H9 (cell line): ENCODE data around the gene ZBTB7A. TPM values are rescaled to one million over a fixed set of nuclear protein-coding genes. Genes with fewer than 3 reads are reported as not detected.

ENCODE experiments used
- DNase-seq: peaks from one replicate; pipeline ENCODE4 v3.0.0-alpha.2; 2017
- H2AFZ ChIP-seq: one replicate; pipeline ENCODE4 v1.6.1; 2013; ENCODE audit warnings: mild to moderate bottlenecking, low read length, control low read depth, moderate library complexity
- H2AK5ac ChIP-seq: 2 replicates; pipeline ENCODE4 v1.6.1; 2013; ENCODE audit warnings: low read length, control low read depth, mixed read lengths; ENCODE audit not compliant: insufficient read length
- H2BK120ac ChIP-seq: one replicate; pipeline ENCODE4 v1.6.1; 2013; ENCODE audit warnings: low read depth, mild to moderate bottlenecking, low read length, control low read depth, inconsistent platforms; ENCODE audit not compliant: poor library complexity, severe bottlenecking
- H2BK12ac ChIP-seq: 2 replicates; pipeline ENCODE4 v1.6.1; 2013; ENCODE audit warnings: low read length, control low read depth, mixed read lengths, low read depth; ENCODE audit not compliant: insufficient read length
- H2BK15ac ChIP-seq: 2 replicates; pipeline ENCODE4 v1.6.1; 2013; ENCODE audit warnings: low read depth, low read length, control low read depth
- H2BK20ac ChIP-seq: one replicate; pipeline ENCODE4 v1.6.1; 2013; ENCODE audit warnings: low read depth, mild to moderate bottlenecking, low read length, control low read depth, inconsistent platforms; ENCODE audit not compliant: poor library complexity, severe bottlenecking
- H2BK5ac ChIP-seq: 2 replicates; pipeline ENCODE4 v1.6.1; 2013; ENCODE audit warnings: low read length, control low read depth, mixed read lengths; ENCODE audit not compliant: insufficient read length
- H3K14ac ChIP-seq: 2 replicates; pipeline ENCODE4 v1.6.1; 2013; ENCODE audit warnings: low read length, control low read depth; ENCODE audit not compliant: insufficient read depth
- H3K18ac ChIP-seq: 2 replicates; pipeline ENCODE4 v1.6.1; 2013; ENCODE audit warnings: low read depth, mild to moderate bottlenecking, mixed read lengths, low read length, control low read depth; ENCODE audit not compliant: insufficient read length
- H3K23ac ChIP-seq: 2 replicates; pipeline ENCODE4 v1.6.1; 2013; ENCODE audit warnings: low read length, control low read depth, mixed read lengths, low read depth; ENCODE audit not compliant: insufficient read length
- H3K23me2 ChIP-seq: 2 replicates; pipeline ENCODE4 v1.6.1; 2013; ENCODE audit warnings: low read depth, mild to moderate bottlenecking, mixed read lengths, low read length, control low read depth; ENCODE audit not compliant: insufficient read length, poor library complexity, severe bottlenecking
- H3K27ac ChIP-seq: 2 replicates; pipeline ENCODE4 v1.5.1; 2013; ENCODE audit warnings: low read length, control low read depth, mixed read lengths, low read depth; ENCODE audit not compliant: insufficient read length
- H3K27me3 ChIP-seq: 2 replicates; pipeline ENCODE4 v1.6.1; 2013; ENCODE audit warnings: low read length, control low read depth, inconsistent platforms; ENCODE audit not compliant: insufficient read depth
- H3K4ac ChIP-seq: 2 replicates; pipeline ENCODE4 v1.6.1; 2013; ENCODE audit warnings: low read depth, mild to moderate bottlenecking, control low read depth, inconsistent platforms, low read length, moderate library complexity
- H3K4me1 ChIP-seq: 2 replicates; pipeline ENCODE4 v1.6.1; 2013; ENCODE audit warnings: low read length, control low read depth, inconsistent platforms; ENCODE audit not compliant: insufficient read depth
- H3K4me2 ChIP-seq: 2 replicates; pipeline ENCODE4 v1.6.1; 2013; ENCODE audit warnings: low read length, control low read depth, mixed read lengths; ENCODE audit not compliant: insufficient read length, insufficient read depth
- H3K56ac ChIP-seq: 2 replicates; pipeline ENCODE4 v1.6.1; 2013; ENCODE audit warnings: low read depth, mild to moderate bottlenecking, mixed read lengths, low read length, control low read depth; ENCODE audit not compliant: insufficient read length
- H3K79me1 ChIP-seq: 2 replicates; pipeline ENCODE4 v1.6.1; 2013; ENCODE audit warnings: low read depth, mild to moderate bottlenecking, moderate library complexity, low read length, control low read depth, inconsistent platforms; ENCODE audit not compliant: insufficient read depth, poor library complexity, severe bottlenecking
- H3K79me2 ChIP-seq: 2 replicates; pipeline ENCODE4 v1.6.1; 2013; ENCODE audit warnings: low read length, control low read depth, inconsistent platforms; ENCODE audit not compliant: insufficient read depth
- H3K9ac ChIP-seq: 2 replicates; pipeline ENCODE4 v1.6.1; 2013; ENCODE audit warnings: low read length, control low read depth, mixed read lengths; ENCODE audit not compliant: insufficient read length; ENCODE audit errors: extremely low read depth
- H3K9me3 ChIP-seq: one replicate; pipeline ENCODE4 v1.6.1; 2013; ENCODE audit warnings: low read depth, low read length, inconsistent platforms; ENCODE audit not compliant: control insufficient read depth
- H3T11ph ChIP-seq: one replicate; pipeline ENCODE4 v1.6.1; 2013; ENCODE audit warnings: mild to moderate bottlenecking, low read length, control low read depth, inconsistent platforms
- H4K20me1 ChIP-seq: one replicate; pipeline ENCODE4 v1.6.1; 2013; ENCODE audit not compliant: control insufficient read depth, insufficient read length, insufficient read depth
- H4K5ac ChIP-seq: 2 replicates; pipeline ENCODE4 v1.6.1; 2013; ENCODE audit warnings: low read depth, mild to moderate bottlenecking, mixed read lengths, low read length, control low read depth; ENCODE audit not compliant: insufficient read length
- H4K8ac ChIP-seq: replicated peaks from 2 replicates; pipeline ENCODE4 v1.6.1; 2013; ENCODE audit warnings: low read length, control low read depth, mixed read lengths, low read depth; ENCODE audit not compliant: insufficient read length
- H4K91ac ChIP-seq: 2 replicates; pipeline ENCODE4 v1.6.1; 2013; ENCODE audit warnings: low read depth, mild to moderate bottlenecking, moderate library complexity, mixed read lengths, low read length, control low read depth; ENCODE audit not compliant: insufficient read length
- H3K27ac Mint-ChIP-seq, 3 experiments: 2 replicates in 2 of 3; 3 replicates in 1 of 3; pipeline ENCODE4 v1.8.0; 2020 to 2021; ENCODE audit warnings: mixed read lengths in 3 of 3, mild to moderate bottlenecking in 1 of 3, moderate library complexity in 1 of 3
- H3K27me3 Mint-ChIP-seq: 2 replicates; pipeline ENCODE4 v1.8.0; 2021; ENCODE audit warnings: low read depth, mild to moderate bottlenecking, moderate library complexity, mixed read lengths
- H3K36me3 Mint-ChIP-seq, 3 experiments: 2 replicates in 2 of 3; 3 replicates in 1 of 3; pipeline ENCODE4 v1.8.0; 2020 to 2021; ENCODE audit warnings: low read depth in 3 of 3, mixed read lengths in 3 of 3; ENCODE audit not compliant: insufficient read depth in 1 of 3
- H3K4me1 Mint-ChIP-seq, 2 experiments: 2 replicates each; pipeline ENCODE4 v1.8.0; 2020; ENCODE audit warnings: mixed read lengths in 2 of 2
- H3K4me3 Mint-ChIP-seq, 2 experiments: 2 replicates in 1 of 2; 3 replicates in 1 of 2; pipeline ENCODE4 v1.8.0; 2020 to 2021; ENCODE audit warnings: mild to moderate bottlenecking in 2 of 2, mixed read lengths in 2 of 2, moderate library complexity in 1 of 2
- H3K9me3 Mint-ChIP-seq, 2 experiments: 2 replicates in 1 of 2; 3 replicates in 1 of 2; pipeline ENCODE4 v1.8.0; 2020; ENCODE audit warnings: mild to moderate bottlenecking in 2 of 2, mixed read lengths in 2 of 2, moderate library complexity in 1 of 2
- WGBS: extraction: QIAGEN DNeasy Blood & Tissue Kit; methylation state at CpG from one replicate; pipeline ENCODE4 v1.1.7; 2013; ENCODE audit warnings: missing lambda C conversion rate, low lambda C conversion rate, mixed read lengths; ENCODE audit not compliant: insufficient read length; ENCODE audit errors: extremely low coverage; 5-methylcytosine and 5-hydroxymethylcytosine counted together
- total RNA-seq: library from RNA; stranded (reverse); gene quantifications from 2 replicates; pipeline ENCODE4 v1.2.1, GENCODE V29; 2021
- TF ChIP-seq, protein P1 (sequence below): fragments of 200-600 bp; sonication (generic); conservative IDR thresholded peaks from 3 replicates; pipeline ENCODE4 v1.8.0; 2021; ENCODE audit warnings: antibody characterized with exemption, mild to moderate bottlenecking

Gene ZBTB7A
- total RNA-seq, 1 experiment from 2014 or later = 24.9 TPM

DNA sequence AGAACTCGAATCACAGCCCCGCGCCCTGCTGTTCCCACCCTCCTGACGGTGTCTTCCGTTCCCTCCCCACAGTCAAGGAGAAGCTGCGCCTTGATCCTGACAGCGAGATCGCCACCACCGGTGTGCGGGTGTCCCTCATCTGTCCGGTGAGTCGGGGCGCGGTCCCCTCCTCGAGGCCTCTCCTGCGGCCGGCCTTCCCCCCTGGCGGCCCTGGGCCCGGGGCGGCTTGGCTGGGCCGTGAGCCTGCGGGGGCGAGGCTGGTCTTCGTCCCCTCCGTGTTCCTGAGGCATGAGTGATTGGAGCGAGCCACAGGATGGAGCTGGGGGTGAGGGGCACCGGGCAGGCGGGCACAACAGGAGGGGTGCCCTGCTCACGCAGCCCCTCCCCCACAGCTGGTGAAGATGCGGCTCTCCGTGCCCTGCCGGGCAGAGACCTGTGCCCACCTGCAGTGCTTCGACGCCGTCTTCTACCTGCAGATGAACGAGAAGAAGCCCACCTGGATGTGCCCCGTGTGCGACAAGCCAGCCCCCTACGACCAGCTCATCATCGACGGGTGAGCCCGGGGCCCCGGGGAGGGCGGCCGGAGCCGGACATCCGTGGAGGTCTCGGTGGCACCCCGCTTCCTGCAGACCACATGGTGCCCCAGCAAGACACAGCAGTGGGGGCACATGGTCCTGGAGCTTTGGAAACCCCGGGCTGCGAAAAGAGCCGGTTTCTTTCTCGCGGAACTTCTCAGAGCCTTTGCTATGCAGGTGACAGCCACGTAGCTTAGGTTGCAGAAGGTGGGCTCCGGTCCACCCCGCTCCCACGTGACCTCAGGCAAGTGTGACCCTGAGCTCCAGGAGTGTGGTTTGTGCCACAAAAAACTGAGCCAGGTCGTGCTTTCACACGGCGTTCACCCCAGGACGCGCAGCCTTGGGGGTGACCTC is 33.4 kb downstream of the ZBTB7A start:
- Histone ChIP-seq H3K79me1 (no peaks in the 10 kb centered on the region), H2BK20ac (no peak overlapping the region), H3K4me1 (no peaks in the 10 kb centered on the region), H3K9me3 (peaks cover 8% of the 10 kb centered on the region), H3K27me3 (no peaks in the 10 kb centered on the region), H2BK120ac (no peak overlapping the region), H3K4me2 (no peak overlapping the region), H2BK5ac (no peak overlapping the region), H3K23ac (no peak overlapping the region), H2AK5ac (no peak overlapping the region), H2BK15ac (no peak overlapping the region), H3K9ac (no peak overlapping the region), H3K56ac (no peak overlapping the region), H3K79me2 (no peaks in the 10 kb centered on the region), H3K14ac (no peak overlapping the region), H3K27ac (no peak overlapping the region), H3K4ac (no peak overlapping the region), H4K5ac (no peak overlapping the region), H4K91ac (no peak overlapping the region), H3T11ph (no peak overlapping the region), H3K23me2 (no peaks in the 10 kb centered on the region), H3K18ac (no peak overlapping the region), H2BK12ac (no peak overlapping the region), H4K8ac (no peak overlapping the region), H2AFZ (no peak overlapping the region), H4K20me1 (no peaks in the 10 kb centered on the region)
- Mint-ChIP-seq H3K36me3 (peaks cover 6 to 28% (median 25%) of the 10 kb centered on the region in 3 experiments; a peak in 6 of 7 replicates), H3K4me3 (no peak overlapping the region), H3K27me3 (no peaks in the 10 kb centered on the region), H3K9me3 (no peaks in the 10 kb centered on the region), H3K4me1 (no peaks in the 10 kb centered on the region), H3K27ac (no peak overlapping the region)
- no peak for DNase-seq
- TF ChIP-seq, protein P1, sequence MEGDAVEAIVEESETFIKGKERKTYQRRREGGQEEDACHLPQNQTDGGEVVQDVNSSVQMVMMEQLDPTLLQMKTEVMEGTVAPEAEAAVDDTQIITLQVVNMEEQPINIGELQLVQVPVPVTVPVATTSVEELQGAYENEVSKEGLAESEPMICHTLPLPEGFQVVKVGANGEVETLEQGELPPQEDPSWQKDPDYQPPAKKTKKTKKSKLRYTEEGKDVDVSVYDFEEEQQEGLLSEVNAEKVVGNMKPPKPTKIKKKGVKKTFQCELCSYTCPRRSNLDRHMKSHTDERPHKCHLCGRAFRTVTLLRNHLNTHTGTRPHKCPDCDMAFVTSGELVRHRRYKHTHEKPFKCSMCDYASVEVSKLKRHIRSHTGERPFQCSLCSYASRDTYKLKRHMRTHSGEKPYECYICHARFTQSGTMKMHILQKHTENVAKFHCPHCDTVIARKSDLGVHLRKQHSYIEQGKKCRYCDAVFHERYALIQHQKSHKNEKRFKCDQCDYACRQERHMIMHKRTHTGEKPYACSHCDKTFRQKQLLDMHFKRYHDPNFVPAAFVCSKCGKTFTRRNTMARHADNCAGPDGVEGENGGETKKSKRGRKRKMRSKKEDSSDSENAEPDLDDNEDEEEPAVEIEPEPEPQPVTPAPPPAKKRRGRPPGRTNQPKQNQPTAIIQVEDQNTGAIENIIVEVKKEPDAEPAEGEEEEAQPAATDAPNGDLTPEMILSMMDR = no peak
- no CpG with 5 or more reads among the region's 63 CpGs for WGBS
